K562 (cell line): Measurements from ENCODE around the gene RGS3. TPM values are rescaled to one million over a fixed set of nuclear protein-coding genes. Genes with fewer than 3 reads are reported as not detected.

Source experiments
- ATAC-seq: fragments of 200-7000 bp; cut with Tn5 transposase; 3 replicates; pipeline ENCODE4 v1.9.1; 2020; ENCODE audit warnings: moderate library complexity
- BruUV-seq: library from RNA; stranded (reverse); fragments of 400-500 nt; replicated peaks from 2 replicates; lab custom pipeline; 2021; lab: Mats Ljungman, UMichigan
- CTCF ChIA-PET: fragments of 300-600 bp; formaldehyde crosslinking; extraction: SDS; loops from one replicate; lab custom pipeline; 2021; ENCODE audit warnings: low intra/inter-chr PET ratio; lab: Yijun Ruan, JAX
- POLR2A ChIA-PET: fragments of 300-600, 350-650 bp; sonication (Branson Sonifier 250); formaldehyde crosslinking; extraction: SDS; loops from one replicate; lab custom pipeline; 2021; ENCODE audit warnings: antibody characterized with exemption, inconsistent platforms; lab: Yijun Ruan, JAX
- DNase-seq, 4 experiments: peaks; one replicate each; pipeline versions ENCODE4 v3.0.0 to v3.0.0-alpha.2; 2011 to 2018; ENCODE audit warnings: low spot score in 3 of 4, mixed read lengths in 3 of 4; ENCODE audit errors: extremely low read depth in 1 of 4
- FAIRE-seq: peaks from 2 replicates; lab custom pipeline; 2011; peaks lifted over from hg19 to GRCh38; lab: Jason Lieb, UNC
- H2AFZ ChIP-seq: 2 replicates; pipeline ENCODE4 v1.6.0; 2011; ENCODE audit warnings: low read depth, low read length, control low read depth, inconsistent platforms
- H3K27ac ChIP-seq: fragments of 200-600 bp; 3 replicates; pipeline ENCODE4 v1.8.0; 2011; ENCODE audit warnings: low read depth, mild to moderate bottlenecking, control low read depth, inconsistent platforms, low read length, moderate library complexity, mixed read lengths; ENCODE audit errors: extremely low read depth
- H3K27me3 ChIP-seq, 2 experiments: fragments of 300-600 bp in 1 of 2; 2 replicates in 1 of 2; 3 replicates in 1 of 2; pipeline versions ENCODE4 v1.6.0 to v1.8.0; 2011; ENCODE audit warnings: inconsistent platforms in 2 of 2, low read length in 2 of 2, mild to moderate bottlenecking in 1 of 2, mixed read lengths in 1 of 2, moderate library complexity in 1 of 2; ENCODE audit not compliant: control insufficient read depth in 2 of 2, insufficient read depth in 2 of 2
- H3K36me3 ChIP-seq: fragments of 300-600 bp; 3 replicates; pipeline ENCODE4 v1.8.0; 2011; ENCODE audit warnings: mild to moderate bottlenecking, low read length, inconsistent platforms; ENCODE audit not compliant: control insufficient read depth, insufficient read depth
- H3K4me1 ChIP-seq, 2 experiments: fragments of 200-600 bp in 1 of 2; replicated peaks in 1 of 2; 2 replicates in 1 of 2; 3 replicates in 1 of 2; pipeline versions ENCODE4 v1.5.1 to v1.8.0; 2011; ENCODE audit warnings: inconsistent platforms in 2 of 2, low read length in 2 of 2, mild to moderate bottlenecking in 1 of 2, mixed read lengths in 1 of 2, moderate library complexity in 1 of 2; ENCODE audit not compliant: control insufficient read depth in 2 of 2, insufficient read depth in 2 of 2
- H3K4me2 ChIP-seq: 2 replicates; pipeline ENCODE4 v1.6.1; 2011; ENCODE audit warnings: low read length, control low read depth, inconsistent platforms, mixed read lengths; ENCODE audit not compliant: insufficient read depth
- H3K4me3 ChIP-seq: fragments of 200-600 bp; sonication (generic), shearing (Covaris generic); 2 replicates; pipeline ENCODE4 v1.5.1; 2016; ENCODE audit warnings: control low read depth, inconsistent platforms
- H3K79me2 ChIP-seq: fragments of 200-600 bp; 3 replicates; pipeline ENCODE4 v1.8.0; 2011; ENCODE audit warnings: low read length, inconsistent platforms; ENCODE audit not compliant: control insufficient read depth, insufficient read depth
- H3K9ac ChIP-seq, 2 experiments: 2 replicates each; pipeline versions ENCODE4 v1.6.0 to v1.6.1; 2011; ENCODE audit warnings: low read depth in 2 of 2, low read length in 2 of 2, control low read depth in 1 of 2, inconsistent platforms in 1 of 2, mild to moderate bottlenecking in 1 of 2, mixed read lengths in 1 of 2; ENCODE audit not compliant: insufficient read depth in 1 of 2
- H3K9me1 ChIP-seq: one replicate; pipeline ENCODE4 v1.6.0; 2011; ENCODE audit warnings: inconsistent platforms, mild to moderate bottlenecking, low read length, moderate library complexity; ENCODE audit not compliant: control insufficient read depth, insufficient read depth
- H3K9me3 ChIP-seq: replicated peaks from 2 replicates; pipeline ENCODE4 v1.5.1; 2011; ENCODE audit warnings: low read depth, low read length, inconsistent platforms; ENCODE audit not compliant: control insufficient read depth, insufficient read depth
- H4K20me1 ChIP-seq: replicated peaks from 2 replicates; pipeline ENCODE4 v1.6.1; 2011; ENCODE audit warnings: low read length, inconsistent platforms, mixed read lengths; ENCODE audit not compliant: control insufficient read depth, insufficient read depth
- BCL6 ChIP-seq: fragments of 250-450 bp; sonication (Bioruptor Pico); IDR thresholded peaks from 2 replicates; pipeline ENCODE4 v1.4.0; 2020
- GATA2 ChIP-seq: sonication (generic); formaldehyde crosslinking; IDR thresholded peaks from 2 replicates; pipeline ENCODE4 v1.4.0; 2020; ENCODE audit warnings: mild to moderate bottlenecking, missing genetic modification reagents
- JUNB ChIP-seq: fragments of 450-650 bp; formaldehyde crosslinking; conservative IDR thresholded peaks from 2 replicates; pipeline ENCODE4 v1.4.0; 2020; ENCODE audit warnings: mild to moderate bottlenecking
- LCOR ChIP-seq: sonication (generic); formaldehyde crosslinking; IDR thresholded peaks from 2 replicates; pipeline ENCODE4 v1.8.0; 2022; ENCODE audit warnings: mild to moderate bottlenecking, missing genetic modification reagents
- MEF2D ChIP-seq: conservative IDR thresholded peaks from 2 replicates; pipeline ENCODE4 v1.6.1; 2016; ENCODE audit warnings: low read depth, missing genetic modification characterization, missing compliant biosample characterization
- RNF2 ChIP-seq: sonication (generic); IDR thresholded peaks from 2 replicates; pipeline ENCODE4 v1.6.1; 2016
- STAG1 ChIP-seq: sonication (generic); formaldehyde crosslinking; IDR thresholded peaks from 2 replicates; pipeline ENCODE4 v1.5.0; 2020; ENCODE audit warnings: missing genetic modification reagents, borderline replicate concordance
- TBL1XR1 ChIP-seq, 2 experiments: IDR thresholded peaks; 2 replicates each; pipeline ENCODE4 v1.6.1; 2012; ENCODE audit warnings: improper control_type of control experiment in 2 of 2, low read length in 2 of 2, mild to moderate bottlenecking in 1 of 2
- ZC3H11A ChIP-seq: IDR thresholded peaks from 2 replicates; pipeline ENCODE4 v1.6.1; 2012; ENCODE audit warnings: low read depth, low read length, improper control_type of control experiment
- ZNF124 ChIP-seq: sonication (generic); formaldehyde crosslinking; IDR thresholded peaks from 2 replicates; pipeline ENCODE4 v1.8.1; 2022; ENCODE audit warnings: missing genetic modification reagents
- ZNF165 ChIP-seq: fragments of 250-450 bp; sonication (Bioruptor Pico); IDR thresholded peaks from 2 replicates; pipeline ENCODE4 v1.4.0; 2020; ENCODE audit warnings: borderline replicate concordance
- ZNF561 ChIP-seq: fragments of 450-650 bp; formaldehyde crosslinking; conservative IDR thresholded peaks from 2 replicates; pipeline ENCODE4 v1.4.0; 2020; ENCODE audit warnings: mild to moderate bottlenecking, moderate library complexity
- WGBS: fragments of 100-300 bp; shearing (Covaris generic); methylation state at CpG from one replicate; pipeline ENCODE4 v1.1.6; 2016; ENCODE audit warnings: low coverage, mixed read lengths; ENCODE audit not compliant: insufficient coverage; ENCODE audit errors: missing lambda C conversion rate; 5-methylcytosine and 5-hydroxymethylcytosine counted together
- in situ Hi-C: fragments of 300-500 bp; cut with MboI; formaldehyde crosslinking; loops from 4 replicates; pipeline ENCODE4 v1.15.0; 2018; ENCODE audit warnings: inconsistent platforms, mixed read lengths
- intact Hi-C: fragments of 100-400 bp; cut with micrococcal nuclease; formaldehyde crosslinking; loops from 2 replicates; pipeline ENCODE4 v1.14.2; 2022
- polyA plus RNA-seq, 8 experiments: library from polyadenylated mRNA; depleted of rRNA in 4 of 8; stranded (reverse) in 5 of 8; unstranded in 3 of 8; fragments of >200 nt; fragmentation: Nextera tagmentation in 2 of 8; fragmentation: Illumina TruSeq in 1 of 8; extraction: Ambion mirVana in 2 of 8; extraction: Trizol in 1 of 8; gene quantifications; 2 replicates each; pipeline versions ENCODE4 v1.2.1 to v1.2.3, GENCODE V29; 2011 to 2014; ENCODE audit warnings: inconsistent platforms in 1 of 8, missing spikeins in 1 of 8
- total RNA-seq, 7 experiments: library from RNA; depleted of rRNA in 6 of 7; stranded (reverse); fragments of >200 nt in 6 of 7; fragmentation: Illumina TruSeq in 2 of 7; extraction: Trizol in 2 of 7; gene quantifications; 2 replicates each; pipeline versions ENCODE4 v1.2.1 to v1.2.3, GENCODE V29; 2011 to 2021; ENCODE audit warnings: low replicate concordance in 1 of 7
- TF ChIP-seq, protein P1 (sequence below): sonication (generic); formaldehyde crosslinking; IDR thresholded peaks from 2 replicates; pipeline ENCODE4 v1.8.1; 2022; ENCODE audit warnings: missing genetic modification reagents
- TF ChIP-seq, protein P2 (sequence below): fragments of 450-650 bp; conservative IDR thresholded peaks from 2 replicates; pipeline ENCODE4 v1.6.1; 2016; ENCODE audit warnings: missing genetic modification characterization, low read depth, mild to moderate bottlenecking, missing compliant biosample characterization, moderate library complexity
- TF ChIP-seq, protein P3 (sequence below), 2 experiments: fragments of 450-650 bp in 1 of 2; sonication (generic) in 1 of 2; formaldehyde crosslinking in 1 of 2; IDR thresholded peaks in 1 of 2; conservative IDR thresholded peaks in 1 of 2; 2 replicates each; pipeline versions ENCODE4 v1.6.1 to v1.8.1; 2016 to 2023; ENCODE audit warnings: mild to moderate bottlenecking in 2 of 2, moderate library complexity in 2 of 2, inconsistent platforms in 1 of 2, missing genetic modification reagents in 1 of 2

RGS3 gene
- total and polyA plus RNA-seq, 9 of the 15 experiments (the other 6 are each of a cell fraction or from before 2014, with no cell fraction given): 0.08 to 2.9 (median 0.95) TPM

DNA sequence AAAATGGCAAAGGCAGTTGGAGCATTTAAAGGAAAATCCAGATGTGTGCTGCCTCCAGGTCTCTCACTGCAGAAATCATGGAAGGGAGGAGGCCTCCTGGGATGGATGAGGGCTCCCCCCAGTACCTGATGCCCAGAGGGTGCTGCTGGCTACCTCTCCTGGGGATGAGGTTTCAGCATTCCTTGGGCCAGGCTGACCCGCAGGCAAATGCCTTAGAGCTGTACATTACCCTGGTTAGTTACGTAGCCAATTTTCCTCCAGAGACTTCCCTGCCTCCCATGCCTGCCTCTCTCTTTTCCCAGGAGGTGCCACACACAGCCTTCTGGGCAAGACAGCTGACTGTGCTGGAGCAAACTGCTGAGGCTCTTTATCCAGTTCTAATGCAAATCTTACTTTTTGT is 65.3 kb downstream of the RGS3 start:
- 13% methylated on average over 2 of the region's 2 CpGs for WGBS
- DNase-seq (no peak), ATAC-seq (no peak), FAIRE-seq (no peak)
- ChIA-PET CTCF (no interaction called here), POLR2A (no interaction called here)
- H3K4me3 ChIP-seq: no peak overlapping the region
- H3K27me3 ChIP-seq: peaks cover 54 to 80% of the 10 kb centered on the region in 2 experiments
- no peak overlapping the region for H3K27ac ChIP-seq
- no peak overlapping the region for H2AFZ ChIP-seq
- H3K9ac ChIP-seq: no peak overlapping the region
- H3K9me3 ChIP-seq: no peaks in the 10 kb centered on the region
- no TSS peak for BruUV-seq
- no peak for TF ChIP-seq JUNB (CRISPR knock-in tag)
- TF ChIP-seq ZNF165: no peak
- TF ChIP-seq STAG1: no peak
- no peak for TF ChIP-seq MEF2D
- TF ChIP-seq RNF2: no peak
- TF ChIP-seq ZNF561 (CRISPR knock-in tag): no peak
- TF ChIP-seq GATA2 (CRISPR knock-in tag): no peak
- TF ChIP-seq TBL1XR1 (IDR thresholded peaks at IDR 0.05; ENCODE audit: low read length in 2 of 2): no peak
- TF ChIP-seq, protein P1, sequence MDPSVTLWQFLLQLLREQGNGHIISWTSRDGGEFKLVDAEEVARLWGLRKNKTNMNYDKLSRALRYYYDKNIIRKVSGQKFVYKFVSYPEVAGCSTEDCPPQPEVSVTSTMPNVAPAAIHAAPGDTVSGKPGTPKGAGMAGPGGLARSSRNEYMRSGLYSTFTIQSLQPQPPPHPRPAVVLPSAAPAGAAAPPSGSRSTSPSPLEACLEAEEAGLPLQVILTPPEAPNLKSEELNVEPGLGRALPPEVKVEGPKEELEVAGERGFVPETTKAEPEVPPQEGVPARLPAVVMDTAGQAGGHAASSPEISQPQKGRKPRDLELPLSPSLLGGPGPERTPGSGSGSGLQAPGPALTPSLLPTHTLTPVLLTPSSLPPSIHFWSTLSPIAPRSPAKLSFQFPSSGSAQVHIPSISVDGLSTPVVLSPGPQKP (CRISPR knock-in tag): no peak
- TF ChIP-seq LCOR (CRISPR knock-in tag): no peak
- no peak for TF ChIP-seq ZNF124 (CRISPR knock-in tag)
- TF ChIP-seq, protein P2, sequence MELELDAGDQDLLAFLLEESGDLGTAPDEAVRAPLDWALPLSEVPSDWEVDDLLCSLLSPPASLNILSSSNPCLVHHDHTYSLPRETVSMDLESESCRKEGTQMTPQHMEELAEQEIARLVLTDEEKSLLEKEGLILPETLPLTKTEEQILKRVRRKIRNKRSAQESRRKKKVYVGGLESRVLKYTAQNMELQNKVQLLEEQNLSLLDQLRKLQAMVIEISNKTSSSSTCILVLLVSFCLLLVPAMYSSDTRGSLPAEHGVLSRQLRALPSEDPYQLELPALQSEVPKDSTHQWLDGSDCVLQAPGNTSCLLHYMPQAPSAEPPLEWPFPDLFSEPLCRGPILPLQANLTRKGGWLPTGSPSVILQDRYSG (tag): no peak
- TF ChIP-seq ZC3H11A: no peak
- no peak for TF ChIP-seq BCL6 (CRISPR knock-in tag)
- TF ChIP-seq, protein P3, sequence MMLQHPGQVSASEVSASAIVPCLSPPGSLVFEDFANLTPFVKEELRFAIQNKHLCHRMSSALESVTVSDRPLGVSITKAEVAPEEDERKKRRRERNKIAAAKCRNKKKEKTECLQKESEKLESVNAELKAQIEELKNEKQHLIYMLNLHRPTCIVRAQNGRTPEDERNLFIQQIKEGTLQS (IDR thresholded peaks at IDR 0.05): no peak
- TF ChIP-seq, protein P3 (CRISPR knock-in tag; conservative IDR thresholded peaks at IDR 0.05): no peak
- intact Hi-C loops (no loop called here), in situ Hi-C loops (no loop called here)
- H3K4me1 ChIP-seq: no peaks in the 10 kb centered on the region; a peak in 1 of 5 replicates
- H3K79me2 ChIP-seq: no peaks in the 10 kb centered on the region
- no peaks in the 10 kb centered on the region for H3K9me1 ChIP-seq
- no peaks in the 10 kb centered on the region for H3K36me3 ChIP-seq
- no peaks in the 10 kb centered on the region; the same call in 1 of the 2 replicates for H4K20me1 ChIP-seq
- H3K4me2 ChIP-seq: no peak overlapping the region
